ENCODE data around the gene MCTP1. TPM values are rescaled to one million over a fixed set of nuclear protein-coding genes. Genes with fewer than 3 reads are reported as not detected.

The MCTP1 gene
- total and polyA plus RNA-seq, 8 donors, result 4.4 to 55.1 (median 5.9) TPM

GRCh38 chr5:95093211-95093610 lies 191.7 kb downstream of the MCTP1 start:
- no peaks in the 10 kb centered on the region for H3K4me1 ChIP-seq
- TF ChIP-seq CTCF (IDR thresholded peaks at IDR 0.05), result no peak
- H3K36me3 ChIP-seq, result no peaks in the 10 kb centered on the region
- H3K27me3 ChIP-seq, result no peaks in the 10 kb centered on the region
- intact Hi-C loops (cut with DNase I), result no loop called here
- no peaks in the 10 kb centered on the region for H3K9me3 ChIP-seq
- DNase-seq (no peak), ATAC-seq (no peak)
- H3K4me3 ChIP-seq, result no peak overlapping the region
- no peak overlapping the region for H3K27ac ChIP-seq

- no peak for ATAC-seq
- DNase-seq, result no peak
Measured at GRCh38 chr5:95090774-95091173, 194.1 kb downstream of the MCTP1 start.

GRCh38 chr5:95087816-95088317 lies 197.0 kb downstream of the MCTP1 start:
- peak overlapping the region in 1 of 2 donors; percentile 10 for H3K27ac ChIP-seq

More at GRCh38 chr5:95090774-95091173, 194.1 kb downstream of the MCTP1 start:
- Histone ChIP-seq H3K4me1 (peaks cover 0 to 8% of the 10 kb centered on the region in 2 donors), H3K36me3 (no peaks in the 10 kb centered on the region), H3K27ac (no peak overlapping the region), H3K9me3 (no peaks in the 10 kb centered on the region), H3K4me3 (no peak overlapping the region), H3K27me3 (no peaks in the 10 kb centered on the region)
- intact Hi-C loops (cut with DNase I), result no loop called here
- no peak for TF ChIP-seq CTCF (IDR thresholded peaks at IDR 0.05)

GRCh38 chr5:95086927-95087815 lies 197.7 kb downstream of the MCTP1 start:
- Histone ChIP-seq H3K4me1 (peaks cover 0 to 10% of the 10 kb centered on the region in 2 donors), H3K4me3 (no peak overlapping the region), H3K36me3 (no peaks in the 10 kb centered on the region), H3K27ac (peak overlapping the region in 1 of 2 donors; percentile 10), H3K27me3 (no peaks in the 10 kb centered on the region), H3K9me3 (no peaks in the 10 kb centered on the region)
- intact Hi-C loops (cut with DNase I), result no loop called here
- DNase-seq (no peak), ATAC-seq (no peak)
- TF ChIP-seq CTCF (IDR thresholded peaks at IDR 0.05), result no peak

More at GRCh38 chr5:95087816-95088317, 197.0 kb downstream of the MCTP1 start:
- Histone ChIP-seq H3K27me3 (no peaks in the 10 kb centered on the region), H3K4me3 (no peak overlapping the region), H3K36me3 (no peaks in the 10 kb centered on the region), H3K9me3 (no peaks in the 10 kb centered on the region), H3K4me1 (peaks cover 0 to 8% of the 10 kb centered on the region in 2 donors)
- DNase-seq (no peak), ATAC-seq (no peak)
- TF ChIP-seq CTCF (IDR thresholded peaks at IDR 0.05), result no peak
- intact Hi-C loops (cut with DNase I), result no loop called here

GRCh38 chr5:95084757-95085156 lies 200.1 kb downstream of the MCTP1 start:
- DNase-seq (no peak), ATAC-seq (no peak)
- no peak overlapping the region for H3K27ac ChIP-seq
- no peaks in the 10 kb centered on the region for H3K27me3 ChIP-seq
- no peaks in the 10 kb centered on the region for H3K9me3 ChIP-seq
- peaks cover 0 to 16% of the 10 kb centered on the region in 2 donors for H3K4me1 ChIP-seq
- TF ChIP-seq CTCF (IDR thresholded peaks at IDR 0.05), result no peak
- H3K36me3 ChIP-seq, result no peaks in the 10 kb centered on the region
- intact Hi-C loops (cut with DNase I), result no loop called here
- H3K4me3 ChIP-seq, result no peak overlapping the region
